Bone marrow (tissue), 2 donors: ENCODE results near the gene JPH4.
A peak's percentile ranks its signal among the peaks of the same experiment; 100 is the strongest.
"Not testable (repeated sequence)": the region's sequence is repeated elsewhere in the genome, so short reads cannot be mapped to it uniquely, and the experiment has no call there.

Experiments
- DNase-seq, 2 donors: peaks; one replicate each; lab custom pipeline; 2025; lab: John Stamatoyannopoulos, UW

JPH4 gene

GRCh38 chr14:23547924-23548323, 30.7 kb downstream of the JPH4 start:
- no peak for DNase-seq

DNA sequence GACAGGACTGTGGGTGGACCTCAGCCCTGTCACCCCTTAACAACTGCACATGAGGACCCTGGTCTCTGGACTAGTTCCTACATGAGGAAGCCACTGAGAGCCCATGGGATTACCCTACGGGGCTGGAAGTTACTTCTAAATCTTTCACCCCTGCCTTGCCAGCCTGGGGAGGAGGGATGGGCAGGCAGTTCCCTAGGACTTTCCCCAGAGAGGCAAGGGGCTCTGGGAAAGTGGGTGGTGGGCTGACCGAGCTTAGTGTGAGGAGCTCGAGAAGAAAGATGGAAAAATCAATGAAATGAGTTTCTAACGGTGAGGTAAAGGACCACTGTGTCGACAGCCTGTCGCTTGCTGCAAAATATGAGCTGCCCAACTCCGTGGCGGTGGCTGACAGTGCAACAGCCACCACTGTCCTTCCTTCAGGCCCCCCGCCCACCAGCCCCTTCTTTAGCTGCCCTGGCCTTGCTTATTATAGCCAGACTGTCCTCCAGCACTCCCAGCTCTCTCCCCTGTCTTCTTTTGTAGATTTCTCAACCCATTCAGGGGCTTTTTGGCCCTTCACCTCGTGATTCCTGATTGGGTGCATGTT, 32.0 kb downstream of the JPH4 start:
- no peak for DNase-seq

- no peak for DNase-seq
Observed at GRCh38 chr14:23545740-23546365, 32.7 kb downstream of the JPH4 start.

- no peak for DNase-seq
Observed at GRCh38 chr14:23544511-23545447, 33.8 kb downstream of the JPH4 start.

GRCh38 chr14:23543403-23543802, 35.2 kb downstream of the JPH4 start:
- no peak for DNase-seq

GRCh38 chr14:23542261-23542660, 36.3 kb downstream of the JPH4 start:
- DNase-seq = no peak

DNA sequence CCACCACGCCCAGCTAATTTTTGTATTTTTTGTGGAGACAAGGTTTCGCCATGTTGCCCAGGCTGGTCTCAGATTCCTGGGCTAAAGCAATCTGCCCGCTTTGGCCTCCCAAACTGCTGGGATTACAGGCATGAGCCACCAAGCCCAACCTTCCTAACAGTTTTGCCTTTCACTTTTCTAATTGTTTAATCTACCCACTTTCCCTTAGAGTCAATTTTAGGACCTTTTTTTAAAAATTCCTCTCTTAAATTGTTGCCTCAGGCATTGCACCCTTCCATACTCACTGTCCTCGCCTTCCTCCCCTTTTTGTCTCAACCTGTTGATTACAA, 38.5 kb downstream of the JPH4 start:
- DNase-seq = no peak

DNA sequence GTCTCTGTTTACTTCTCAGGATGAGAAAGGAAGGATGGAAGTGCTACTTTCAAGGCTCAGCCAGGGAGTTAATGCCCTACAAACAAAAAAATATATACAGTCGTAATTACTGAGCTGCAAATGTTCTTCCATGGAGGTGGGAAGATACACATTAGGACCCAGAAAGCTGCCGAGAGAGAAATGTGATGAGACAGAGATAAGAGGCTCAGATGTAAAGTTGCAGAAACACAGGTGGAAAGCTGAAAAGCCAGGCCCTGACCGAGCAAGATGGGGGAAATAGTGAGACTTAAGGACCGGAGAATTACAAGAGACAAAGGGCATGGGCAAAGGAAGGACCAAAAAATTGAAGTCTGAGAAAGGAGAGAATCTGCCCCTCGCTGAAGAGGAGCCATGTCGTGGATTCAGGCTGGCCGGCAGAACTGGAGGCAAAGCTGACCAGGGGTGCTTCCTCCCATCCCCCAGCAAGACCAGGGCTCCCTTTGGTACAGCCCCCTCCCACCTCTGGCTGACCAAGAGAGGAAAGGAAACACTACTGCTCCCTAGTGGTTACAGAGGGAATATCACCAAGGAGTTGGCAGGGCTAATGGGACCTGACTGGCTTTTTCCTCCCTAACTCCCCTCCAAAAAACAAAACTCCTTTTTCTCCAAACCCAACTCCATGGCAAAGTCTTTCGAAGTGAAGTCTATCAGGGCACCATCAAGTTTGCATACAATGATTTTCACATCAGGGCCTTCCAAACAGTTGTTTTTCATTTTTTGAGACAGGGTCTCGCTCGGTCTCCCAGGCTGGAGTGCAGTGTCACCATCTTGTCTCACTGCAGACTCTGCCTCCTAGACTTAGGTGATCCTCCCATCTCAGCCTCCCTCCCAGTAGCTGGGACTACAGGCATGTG, 39.1 kb downstream of the JPH4 start:
- DNase-seq = peak in 1 of 2 donors; percentile 8

GRCh38 chr14:23538785-23539184, 39.8 kb downstream of the JPH4 start:
- no peak for DNase-seq

GRCh38 chr14:23538050-23538718, 40.4 kb downstream of the JPH4 start:
- DNase-seq = no peak

DNA sequence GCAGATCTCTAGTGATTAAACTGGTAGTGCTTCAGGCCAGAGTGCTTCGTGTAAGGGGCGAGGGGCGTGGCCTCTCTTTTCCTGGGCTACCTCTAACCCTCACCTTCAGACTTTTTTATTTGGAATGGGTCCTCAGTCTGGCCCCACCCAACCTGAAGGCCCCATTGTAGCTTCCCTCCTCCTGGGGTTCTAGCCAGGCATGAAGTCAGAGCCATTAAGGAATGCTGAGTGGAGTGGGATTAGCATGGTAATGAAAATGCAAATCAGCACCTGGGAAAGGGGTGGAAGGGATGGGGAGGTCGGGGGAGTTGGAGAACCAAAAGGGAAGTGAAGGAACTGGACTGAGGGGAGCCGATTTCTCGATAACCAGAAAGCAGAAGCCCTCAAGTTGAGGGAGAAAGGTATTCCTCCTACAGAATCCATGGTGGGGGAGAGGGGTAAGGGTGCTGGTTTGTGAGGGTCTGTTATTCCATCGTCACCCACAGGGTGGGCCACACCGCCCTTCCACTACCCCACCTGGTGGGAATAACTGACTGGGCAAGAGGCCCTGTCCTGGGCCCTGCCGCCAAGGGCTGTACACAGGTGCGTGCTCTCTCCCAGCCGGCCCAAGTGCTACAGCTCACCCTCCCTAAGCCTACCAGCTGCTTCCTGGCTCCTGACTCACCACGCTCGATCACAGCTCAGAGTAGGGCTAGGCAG, 41.1 kb downstream of the JPH4 start:
- no peak for DNase-seq

- DNase-seq = not testable (repeated sequence)
Observed at GRCh38 chr14:23536906-23537305, 41.7 kb downstream of the JPH4 start.

DNA sequence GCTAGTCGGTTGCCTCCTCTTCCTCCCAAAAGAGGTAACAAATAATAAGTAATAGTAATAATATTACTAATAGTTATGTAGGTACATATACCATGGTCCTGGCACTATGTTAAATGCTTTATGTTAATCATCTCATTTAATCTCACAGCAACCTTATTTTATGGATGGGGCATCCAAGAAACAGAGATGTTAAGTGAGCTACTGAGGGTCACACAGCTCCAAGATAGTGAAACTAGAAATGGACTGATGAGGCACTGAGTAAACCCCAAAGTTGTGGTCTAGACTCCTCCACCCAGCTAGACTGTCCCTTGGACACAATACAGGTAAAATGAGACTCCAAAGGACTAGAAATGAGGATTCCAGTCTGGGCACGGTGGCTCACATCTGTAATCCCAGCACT, 42.1 kb downstream of the JPH4 start:
- DNase-seq = no peak

DNA sequence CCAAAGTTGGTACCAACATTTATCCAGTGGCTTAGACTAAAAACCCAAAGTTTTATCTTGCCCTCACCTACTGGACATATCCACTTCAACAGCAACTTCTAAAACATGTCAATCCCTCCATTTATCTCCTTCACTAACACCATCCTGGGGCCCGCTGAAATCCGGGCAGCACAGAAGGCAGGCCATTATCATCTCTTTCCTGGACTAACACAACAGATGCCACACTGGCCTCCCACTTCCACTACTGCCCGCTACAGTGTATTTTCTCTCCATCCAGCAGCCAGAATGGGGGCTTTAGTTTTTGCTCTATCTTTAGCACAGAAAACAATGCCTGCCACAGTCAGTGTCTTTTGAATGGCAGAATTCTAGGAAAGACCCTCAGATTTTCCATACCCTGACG, 42.6 kb downstream of the JPH4 start:
- no peak for DNase-seq

GRCh38 chr14:23533652-23534435, 44.7 kb downstream of the JPH4 start:
- DNase-seq = no peak

DNA sequence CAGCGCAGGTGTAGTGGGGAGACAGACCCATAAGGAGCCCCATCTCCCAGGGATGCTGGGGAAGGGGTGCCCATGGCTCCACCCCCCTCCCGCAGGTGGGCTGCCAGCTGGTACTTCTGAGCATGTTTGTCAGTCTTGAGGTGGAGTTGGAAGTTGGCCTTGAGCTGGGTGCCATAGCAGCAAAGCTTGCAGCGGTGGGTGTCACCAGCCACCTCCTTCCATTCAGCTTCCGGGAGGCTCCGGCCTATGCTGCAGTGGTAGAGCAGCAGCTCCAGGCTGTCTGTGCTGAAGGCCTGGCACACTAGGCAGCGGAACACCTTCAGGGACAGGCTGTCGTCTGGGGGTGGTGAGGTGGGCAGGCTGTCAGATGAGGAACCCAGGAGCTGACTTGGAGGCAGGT, 45.9 kb downstream of the JPH4 start:
- no peak for DNase-seq

- no peak for DNase-seq
Observed at GRCh38 chr14:23531391-23531790, 47.2 kb downstream of the JPH4 start.

GRCh38 chr14:23530375-23531055, 48.1 kb downstream of the JPH4 start:
- DNase-seq = peak in 1 of 2 donors; percentile 68

DNA sequence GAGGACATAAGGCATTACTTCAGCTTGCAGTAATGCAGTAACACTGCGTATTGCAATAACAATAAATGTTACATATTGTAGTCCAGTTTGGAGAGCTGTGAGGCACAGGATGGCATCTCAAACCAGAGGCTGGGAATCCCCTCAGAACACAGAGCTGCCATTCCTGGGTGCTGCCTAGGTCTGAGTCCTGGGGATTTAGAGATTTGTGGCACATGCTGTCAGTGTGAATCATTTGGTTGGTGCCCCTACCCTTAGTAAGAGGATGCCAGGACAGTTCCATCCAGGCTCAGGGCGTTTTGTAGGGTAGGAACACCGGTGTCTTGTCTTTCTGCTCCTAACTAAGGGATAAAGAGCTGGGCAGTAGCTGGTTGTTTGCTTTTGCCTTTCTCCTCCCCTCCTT, 49.6 kb downstream of the JPH4 start:
- DNase-seq = no peak

DNA sequence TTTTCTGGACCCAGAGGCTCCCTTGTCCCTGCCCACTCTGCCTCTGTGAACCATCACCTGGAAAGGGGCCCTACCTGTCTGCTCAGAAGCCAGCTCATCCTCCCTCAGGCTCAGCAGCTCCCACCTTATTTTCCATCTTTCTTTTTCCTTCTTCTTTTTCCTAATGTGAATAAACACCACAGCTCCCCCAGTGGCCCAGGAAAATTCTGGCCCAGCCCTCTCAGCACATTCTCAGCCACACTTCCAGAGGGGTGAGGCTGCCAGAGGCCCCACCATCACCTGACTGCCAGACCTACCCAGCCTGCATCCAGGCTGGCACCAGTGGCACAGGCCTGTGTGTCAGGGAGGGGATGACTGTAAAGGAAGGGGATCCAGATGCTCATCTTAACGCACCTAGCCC, 50.0 kb downstream of the JPH4 start:
- DNase-seq = no peak
